BJ (cell line): ENCODE data around the gene SMARCB1. TPM values are rescaled to one million over a fixed set of nuclear protein-coding genes. Genes with fewer than 3 reads are reported as not detected.

Experiments used
- CTCF ChIA-PET: fragments of 350-600 bp; formaldehyde crosslinking; extraction: SDS; loops from one replicate; lab custom pipeline; 2021; ENCODE audit warnings: antibody characterized with exemption, inconsistent platforms; lab: Yijun Ruan, JAX
- POLR2A ChIA-PET: fragments of 300-600 bp; sonication (Branson Sonifier 250); formaldehyde crosslinking; extraction: SDS; loops from one replicate; lab custom pipeline; 2021; ENCODE audit warnings: antibody characterized with exemption; lab: Charles Lee
- DNase-seq: peaks from one replicate; pipeline ENCODE4 v3.0.0-alpha.2; 2011; ENCODE audit warnings: low read depth
- H3K27me3 ChIP-seq: 2 replicates; pipeline ENCODE4 v1.6.0; 2011; ENCODE audit warnings: low read length; ENCODE audit not compliant: control insufficient read depth, insufficient read depth
- H3K36me3 ChIP-seq: 2 replicates; pipeline ENCODE4 v1.5.1; 2011; ENCODE audit warnings: low read length; ENCODE audit not compliant: control insufficient read depth, insufficient read depth
- H3K4me3 ChIP-seq: 2 replicates; pipeline ENCODE4 v1.5.1; 2011; ENCODE audit warnings: low read depth, mild to moderate bottlenecking, control low read depth, low read length
- polyA plus RNA-seq: library from polyadenylated mRNA; depleted of rRNA; stranded (reverse); fragments of >200 nt; gene quantifications from 2 replicates; pipeline ENCODE4 v1.2.3, GENCODE V29; 2011
- TF ChIP-seq, protein P1 (sequence below): IDR thresholded peaks from 2 replicates; pipeline ENCODE4 v1.5.1; 2011; ENCODE audit warnings: low read depth, mild to moderate bottlenecking, control low read depth, inconsistent platforms, low read length, moderate library complexity; ENCODE audit not compliant: insufficient read depth

Gene SMARCB1
- polyA plus RNA-seq, 1 experiment, result 174 TPM

DNA sequence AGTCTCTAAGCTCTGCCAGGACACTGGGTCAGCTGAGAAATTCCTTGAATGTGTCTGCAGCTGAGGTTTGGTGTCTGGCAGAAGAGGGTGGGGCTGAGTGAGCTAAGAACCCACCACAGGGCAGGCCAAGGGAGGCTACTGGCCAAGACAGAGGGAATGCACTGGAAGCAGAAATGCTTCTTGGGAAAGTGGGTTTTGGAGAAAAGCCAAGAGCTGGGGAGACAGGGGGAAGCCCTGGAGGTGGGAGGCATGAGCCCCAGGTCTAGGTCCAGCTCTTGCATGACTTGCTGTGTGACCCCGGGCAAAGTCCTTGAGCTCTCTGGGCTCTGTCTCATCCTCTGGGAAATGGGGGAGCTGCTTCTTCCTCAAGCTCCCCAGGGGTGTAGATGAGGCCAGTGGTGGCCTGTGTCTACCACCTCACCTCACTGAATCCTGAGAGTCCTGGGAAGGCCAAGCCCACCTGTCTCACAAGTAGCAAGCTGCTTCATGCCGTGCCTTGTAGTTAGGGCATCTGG, 11.8 kb upstream of the SMARCB1 start:
- H3K36me3 ChIP-seq, result no peaks in the 10 kb centered on the region
- DNase-seq, result no peak
- TF ChIP-seq, protein P1, sequence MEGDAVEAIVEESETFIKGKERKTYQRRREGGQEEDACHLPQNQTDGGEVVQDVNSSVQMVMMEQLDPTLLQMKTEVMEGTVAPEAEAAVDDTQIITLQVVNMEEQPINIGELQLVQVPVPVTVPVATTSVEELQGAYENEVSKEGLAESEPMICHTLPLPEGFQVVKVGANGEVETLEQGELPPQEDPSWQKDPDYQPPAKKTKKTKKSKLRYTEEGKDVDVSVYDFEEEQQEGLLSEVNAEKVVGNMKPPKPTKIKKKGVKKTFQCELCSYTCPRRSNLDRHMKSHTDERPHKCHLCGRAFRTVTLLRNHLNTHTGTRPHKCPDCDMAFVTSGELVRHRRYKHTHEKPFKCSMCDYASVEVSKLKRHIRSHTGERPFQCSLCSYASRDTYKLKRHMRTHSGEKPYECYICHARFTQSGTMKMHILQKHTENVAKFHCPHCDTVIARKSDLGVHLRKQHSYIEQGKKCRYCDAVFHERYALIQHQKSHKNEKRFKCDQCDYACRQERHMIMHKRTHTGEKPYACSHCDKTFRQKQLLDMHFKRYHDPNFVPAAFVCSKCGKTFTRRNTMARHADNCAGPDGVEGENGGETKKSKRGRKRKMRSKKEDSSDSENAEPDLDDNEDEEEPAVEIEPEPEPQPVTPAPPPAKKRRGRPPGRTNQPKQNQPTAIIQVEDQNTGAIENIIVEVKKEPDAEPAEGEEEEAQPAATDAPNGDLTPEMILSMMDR, result no peak
- H3K4me3 ChIP-seq, result no peak overlapping the region
- ChIA-PET CTCF (interaction anchor here (1.1 to 14.8 kb wide), 6 partner anchors 9 to 119 kb away, joined by 4 to 272 read pairs (median 5); partner anchors contain the start of gene SMARCB1), POLR2A (interaction anchor here (0.5 to 0.6 kb wide), 2 partner anchors 10 to 11 kb away, joined by 3 to 4 read pairs; no protein-coding TSS in a partner anchor)
- H3K27me3 ChIP-seq, result no peaks in the 10 kb centered on the region

DNA sequence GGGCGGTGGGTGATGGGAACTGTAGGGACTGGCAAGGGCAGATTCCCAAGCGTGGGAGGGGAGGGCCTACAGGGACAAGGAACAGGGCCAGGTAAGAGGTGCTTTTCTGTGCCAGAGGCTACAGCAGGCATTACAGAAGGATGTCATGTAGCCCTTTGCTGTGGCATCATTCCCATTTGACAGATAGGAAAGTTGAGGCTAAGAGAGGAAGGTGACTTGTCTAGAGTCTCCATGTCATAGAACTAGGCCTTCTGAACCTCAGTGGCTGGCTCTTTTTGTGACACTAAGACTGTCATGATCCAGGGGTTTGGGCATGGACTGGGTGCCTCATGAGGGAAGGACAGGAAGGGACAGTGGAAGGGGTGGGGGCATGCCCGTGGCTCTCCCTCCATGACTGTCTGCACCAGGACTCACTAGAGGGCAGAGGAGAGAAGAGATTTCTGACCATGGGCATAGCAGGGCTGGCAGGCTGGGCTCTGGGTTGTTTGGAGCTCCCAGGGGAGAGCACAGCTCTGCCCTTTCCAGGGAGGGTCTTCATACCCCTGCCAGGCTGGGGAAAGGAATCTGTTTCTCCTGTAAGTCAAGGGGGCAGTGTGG, 10.9 kb upstream of the SMARCB1 start:
- DNase-seq, result no peak
- POLR2A ChIA-PET, result interaction anchor here (0.7 kb wide), 1 partner anchor 59 kb away, joined by 5 read pairs; no protein-coding TSS in a partner anchor
- Histone ChIP-seq H3K4me3 (no peak overlapping the region), H3K27me3 (no peaks in the 10 kb centered on the region), H3K36me3 (no peaks in the 10 kb centered on the region)
- TF ChIP-seq, protein P1, result no peak
- CTCF ChIA-PET, result interaction anchor here (1.1 to 14.8 kb wide), 3 partner anchors 11 to 118 kb away, joined by 4 to 272 read pairs (median 6); no protein-coding TSS in a partner anchor

DNA sequence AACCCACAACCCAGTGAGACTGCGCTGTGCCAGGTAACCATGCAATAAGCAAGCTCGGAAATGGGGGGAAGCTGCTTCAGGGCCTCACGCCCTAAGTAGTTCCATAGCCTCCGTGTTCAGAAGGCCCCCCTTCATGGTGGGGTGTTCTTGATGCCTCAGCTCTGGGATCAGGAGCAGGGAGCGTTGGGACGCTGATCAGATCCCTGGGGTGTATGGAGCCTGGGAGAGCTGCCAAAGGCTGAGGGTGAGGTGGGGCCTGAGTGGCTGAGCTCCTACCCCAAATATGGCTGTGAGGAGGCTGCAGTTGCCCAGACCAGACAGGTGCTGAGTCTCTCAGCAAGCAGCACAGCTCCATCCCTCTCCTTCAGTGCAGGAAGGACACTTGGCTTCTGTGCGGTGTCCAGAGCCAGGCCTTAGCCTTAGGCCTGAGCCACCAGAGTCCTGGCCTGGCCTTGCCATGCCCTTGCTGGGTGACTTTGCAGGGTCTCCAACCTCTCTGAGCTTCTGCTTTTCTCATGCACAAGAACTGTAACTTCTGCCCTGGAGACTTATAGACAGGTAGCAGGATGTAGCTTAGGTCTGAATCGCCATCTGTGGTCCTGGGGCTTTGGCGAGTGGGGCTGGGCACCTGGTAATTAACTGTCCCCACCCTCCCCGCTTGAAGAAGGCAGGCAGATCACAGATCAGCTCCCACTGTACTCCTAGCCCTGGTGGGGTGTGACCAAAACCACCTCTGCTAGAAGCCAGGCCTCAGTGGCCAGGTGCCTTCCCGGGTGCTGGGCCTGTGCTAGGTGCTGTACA, 8.8 kb upstream of the SMARCB1 start:
- ChIA-PET POLR2A (interaction anchor here (0.6 kb wide), 1 partner anchor 52 kb away, joined by 3 read pairs; no protein-coding TSS in a partner anchor), CTCF (interaction anchor here (0.6 to 1.4 kb wide), 6 partner anchors 8 to 73 kb away, joined by 3 to 11 read pairs (median 4); partner anchors contain the start of gene SMARCB1)
- Histone ChIP-seq H3K27me3 (no peaks in the 10 kb centered on the region), H3K36me3 (peaks cover 1% of the 10 kb centered on the region; the same call in 1 of the 2 replicates), H3K4me3 (no peak overlapping the region)
- no peak for DNase-seq
- TF ChIP-seq, protein P1, result no peak

DNA sequence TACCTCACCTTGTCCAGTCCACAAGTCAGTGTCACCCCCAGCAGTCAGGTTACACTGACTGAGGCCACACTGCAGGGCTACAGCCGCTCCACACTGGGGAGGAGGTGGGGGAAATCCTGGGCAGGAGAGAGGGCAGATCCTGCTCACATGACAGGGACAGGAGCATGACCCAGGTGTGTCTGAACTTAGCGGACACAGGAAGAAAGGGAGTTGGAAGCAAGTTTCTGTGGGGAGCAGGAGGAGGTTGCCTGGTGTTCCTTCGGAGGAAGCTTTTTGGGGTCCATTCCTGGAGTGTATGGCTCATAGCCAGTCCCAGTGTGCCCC, 8.2 kb upstream of the SMARCB1 start:
- no peak for DNase-seq
- POLR2A ChIA-PET, result no interaction called here
- peaks cover 1% of the 10 kb centered on the region; the same call in 1 of the 2 replicates for H3K36me3 ChIP-seq
- TF ChIP-seq, protein P1, result no peak
- CTCF ChIA-PET, result interaction anchor here (0.6 to 1.4 kb wide), 3 partner anchors 58 to 73 kb away, joined by 3 to 11 read pairs (median 3); no protein-coding TSS in a partner anchor
- no peaks in the 10 kb centered on the region for H3K27me3 ChIP-seq
- no peak overlapping the region for H3K4me3 ChIP-seq

DNA sequence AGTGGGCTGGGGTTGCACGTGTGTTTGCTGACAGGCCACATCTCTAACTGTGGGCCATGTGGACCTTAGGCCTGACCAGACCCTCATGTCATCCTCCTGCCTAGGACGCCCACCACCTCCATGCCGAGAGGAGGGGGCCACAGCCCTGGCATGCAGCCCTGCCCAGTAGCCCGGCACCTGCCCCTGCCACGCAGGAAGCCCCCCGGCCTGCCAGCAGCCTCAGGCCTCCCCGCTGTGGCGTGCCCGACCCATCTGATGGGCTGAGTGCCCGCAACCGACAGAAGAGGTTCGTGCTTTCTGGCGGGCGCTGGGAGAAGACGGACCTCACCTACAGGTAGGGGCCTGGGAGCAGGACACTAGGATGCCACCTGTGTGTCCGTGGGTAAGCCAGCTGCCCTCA, 7.7 kb upstream of the SMARCB1 start:
- CTCF ChIA-PET, result no interaction called here
- no peak for DNase-seq

More for the DNA sequence above, 7.7 kb upstream of the SMARCB1 start:
- TF ChIP-seq, protein P1, result no peak
- Histone ChIP-seq H3K4me3 (no peak overlapping the region), H3K27me3 (no peaks in the 10 kb centered on the region), H3K36me3 (peaks cover 1% of the 10 kb centered on the region; the same call in 1 of the 2 replicates)
- POLR2A ChIA-PET, result no interaction called here
